ENCODE results near the gene BCAP29. TPM values are rescaled to one million over a fixed set of nuclear protein-coding genes. Genes with fewer than 3 reads are reported as not detected.

Gene BCAP29
- total and polyA plus RNA-seq, 11 donors, result 42.5 to 241 (median 117) TPM

DNA sequence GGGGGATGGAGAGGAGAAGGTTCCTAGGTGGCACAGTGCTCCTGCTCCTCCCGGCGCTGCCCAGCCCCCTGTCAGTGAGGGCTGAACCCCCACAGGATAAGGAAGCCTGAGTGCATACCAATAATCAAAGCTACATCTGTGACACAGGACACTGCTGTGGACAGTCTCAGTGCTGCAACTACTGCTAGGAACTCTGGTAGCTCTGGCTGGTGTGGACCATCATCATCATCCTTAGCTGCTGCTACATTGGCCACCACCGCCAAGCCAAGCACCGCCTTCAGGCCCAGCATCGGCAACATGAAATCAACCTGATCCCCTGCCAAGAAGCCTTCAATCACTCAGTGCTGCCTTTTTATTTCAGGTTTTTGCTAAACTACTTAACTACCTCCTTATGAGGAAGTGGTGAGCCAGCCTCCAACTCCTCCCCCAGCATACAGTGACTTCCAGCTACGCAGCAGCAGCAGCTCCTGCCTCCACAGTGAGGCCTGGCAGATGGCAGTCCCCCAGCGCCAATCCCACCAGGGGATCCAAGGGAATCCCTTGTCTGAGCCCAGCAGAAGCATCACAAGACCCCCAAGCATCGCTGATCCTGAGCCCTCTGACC lies 48.5 kb downstream of the BCAP29 start:
- intact Hi-C loops (cut with DNase I), result no loop called here
- TF ChIP-seq POLR2A (IDR thresholded peaks at IDR 0.05), result no peak
- TF ChIP-seq, protein P1, sequence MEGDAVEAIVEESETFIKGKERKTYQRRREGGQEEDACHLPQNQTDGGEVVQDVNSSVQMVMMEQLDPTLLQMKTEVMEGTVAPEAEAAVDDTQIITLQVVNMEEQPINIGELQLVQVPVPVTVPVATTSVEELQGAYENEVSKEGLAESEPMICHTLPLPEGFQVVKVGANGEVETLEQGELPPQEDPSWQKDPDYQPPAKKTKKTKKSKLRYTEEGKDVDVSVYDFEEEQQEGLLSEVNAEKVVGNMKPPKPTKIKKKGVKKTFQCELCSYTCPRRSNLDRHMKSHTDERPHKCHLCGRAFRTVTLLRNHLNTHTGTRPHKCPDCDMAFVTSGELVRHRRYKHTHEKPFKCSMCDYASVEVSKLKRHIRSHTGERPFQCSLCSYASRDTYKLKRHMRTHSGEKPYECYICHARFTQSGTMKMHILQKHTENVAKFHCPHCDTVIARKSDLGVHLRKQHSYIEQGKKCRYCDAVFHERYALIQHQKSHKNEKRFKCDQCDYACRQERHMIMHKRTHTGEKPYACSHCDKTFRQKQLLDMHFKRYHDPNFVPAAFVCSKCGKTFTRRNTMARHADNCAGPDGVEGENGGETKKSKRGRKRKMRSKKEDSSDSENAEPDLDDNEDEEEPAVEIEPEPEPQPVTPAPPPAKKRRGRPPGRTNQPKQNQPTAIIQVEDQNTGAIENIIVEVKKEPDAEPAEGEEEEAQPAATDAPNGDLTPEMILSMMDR (IDR thresholded peaks at IDR 0.05), result no peak
- 84 to 93% (median 88%) methylated on average over 5 to 8 of the region's 8 CpGs for WGBS, 4 donors
- H3K27me3 ChIP-seq, result no peaks in the 10 kb centered on the region
- H3K4me3 ChIP-seq, result no peak overlapping the region
- H3K27ac ChIP-seq, result no peak overlapping the region
- H3K36me3 ChIP-seq, result peaks cover 0 to 16% (median 9%) of the 10 kb centered on the region in 9 donors
- ATAC-seq (no peak), DNase-seq (no peak)
- no peaks in the 10 kb centered on the region for H3K9me3 ChIP-seq
- no peaks in the 10 kb centered on the region for H3K4me1 ChIP-seq

DNA sequence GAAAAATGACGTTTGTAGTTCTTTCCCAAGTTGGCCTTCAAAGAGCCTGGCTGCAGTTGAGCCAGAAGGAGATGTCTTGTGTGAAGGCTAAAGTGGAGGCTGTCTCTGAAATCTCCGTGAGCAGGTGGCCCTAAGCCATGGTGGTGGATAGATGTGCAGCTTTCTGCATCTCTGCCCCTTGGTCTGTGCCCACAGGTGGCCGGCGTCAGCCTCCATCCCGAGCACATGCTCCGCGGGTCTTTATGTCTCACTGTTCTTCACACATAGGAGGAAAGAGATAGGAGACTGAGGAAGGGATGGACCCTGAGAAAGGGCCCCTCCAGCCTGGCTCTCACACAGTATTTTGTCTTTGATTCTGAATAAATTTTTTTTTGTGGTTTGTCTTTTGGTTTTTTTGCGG lies 50.3 kb downstream of the BCAP29 start:
- peaks cover 0 to 15% (median 0%) of the 10 kb centered on the region in 9 donors for H3K36me3 ChIP-seq
- H3K27me3 ChIP-seq, result no peaks in the 10 kb centered on the region
- DNase-seq (no peak), ATAC-seq (no peak)
- intact Hi-C loops (cut with DNase I), result no loop called here
- WGBS, 4 donors, result 93 to 95% (median 94%) methylated on average over 4 to 8 of the region's 8 CpGs
- H3K4me1 ChIP-seq, result no peaks in the 10 kb centered on the region
- H3K27ac ChIP-seq, result no peak overlapping the region
- H3K9me3 ChIP-seq, result no peaks in the 10 kb centered on the region
- TF ChIP-seq, protein P1 (IDR thresholded peaks at IDR 0.05), result no peak
- no peak for TF ChIP-seq POLR2A (IDR thresholded peaks at IDR 0.05)
- no peak overlapping the region for H3K4me3 ChIP-seq

DNA sequence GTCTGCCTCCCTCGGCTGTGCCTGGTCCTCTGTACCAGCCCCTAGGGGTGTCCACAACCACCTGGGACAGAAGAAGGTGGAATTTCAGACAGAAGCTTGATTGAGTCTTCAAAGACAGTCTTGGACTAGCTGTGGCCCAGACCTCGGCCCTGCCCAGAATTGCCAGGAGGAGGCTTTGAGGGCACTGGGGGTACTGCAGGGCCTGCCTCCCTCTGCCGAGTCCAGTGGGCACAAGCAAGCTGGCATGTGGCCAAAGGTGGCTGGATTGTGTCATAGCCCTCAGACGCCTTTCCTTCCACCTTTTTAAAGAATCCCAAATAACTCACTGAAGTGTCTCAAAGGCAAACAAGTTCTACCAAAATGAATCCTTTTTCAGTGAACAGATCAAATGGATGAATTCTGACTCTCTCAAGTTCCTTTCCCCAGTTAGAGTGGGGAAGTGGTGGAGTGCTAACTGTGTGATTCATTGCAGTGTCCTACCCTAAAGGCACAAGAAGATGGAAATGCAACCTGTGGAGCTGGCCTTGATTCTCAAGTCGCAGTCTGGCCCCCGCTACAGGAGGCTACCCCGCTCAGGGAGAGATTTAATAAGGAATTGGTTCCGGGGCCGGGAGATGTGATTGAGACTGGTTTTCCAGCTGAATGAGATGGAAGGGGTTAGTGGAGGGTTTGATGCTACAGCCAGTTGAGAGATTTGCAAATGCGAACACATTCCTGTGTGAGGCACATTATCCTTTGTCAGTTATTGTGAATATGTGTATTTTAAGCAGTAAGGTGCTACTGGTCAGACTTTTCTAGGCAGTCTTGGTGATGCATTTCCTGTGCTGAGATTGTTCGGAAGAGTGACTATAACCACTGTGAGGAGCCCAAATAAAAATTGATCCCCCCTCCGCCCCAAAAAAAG lies 51.8 kb downstream of the BCAP29 start:
- peaks cover 0 to 15% (median 0%) of the 10 kb centered on the region in 9 donors for H3K36me3 ChIP-seq
- intact Hi-C loops (cut with DNase I), result no loop called here
- H3K27me3 ChIP-seq, result no peaks in the 10 kb centered on the region
- WGBS, 4 donors, result 91 to 95% (median 94%) methylated on average over 12 of the region's 12 CpGs
- no peak overlapping the region for H3K4me3 ChIP-seq
- DNase-seq, result no peak
- no peaks in the 10 kb centered on the region for H3K4me1 ChIP-seq
- no peak overlapping the region for H3K27ac ChIP-seq
- H3K9me3 ChIP-seq, result no peaks in the 10 kb centered on the region
- no peak for ATAC-seq
- no peak for TF ChIP-seq POLR2A (IDR thresholded peaks at IDR 0.05)
- TF ChIP-seq, protein P1 (IDR thresholded peaks at IDR 0.05), result no peak

DNA sequence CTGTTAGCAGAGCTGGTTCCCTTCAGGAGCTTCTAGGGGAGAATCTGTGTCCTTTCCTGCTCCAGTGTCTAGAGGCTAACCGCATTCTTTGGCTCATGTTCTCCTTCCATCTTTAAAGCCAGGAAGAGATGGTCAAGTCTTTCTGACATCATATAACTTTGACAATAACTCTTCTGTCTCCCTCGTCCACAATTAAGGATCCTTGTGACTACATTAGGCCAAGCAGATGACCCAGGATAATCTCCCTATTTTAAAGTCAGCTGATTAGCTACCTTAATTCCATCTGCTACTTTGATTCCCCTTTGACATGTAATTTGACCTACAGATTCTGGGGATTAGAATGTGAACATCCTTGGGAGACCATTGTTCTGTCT lies 52.4 kb downstream of the BCAP29 start:
- TF ChIP-seq, protein P1 (IDR thresholded peaks at IDR 0.05), result no peak
- TF ChIP-seq POLR2A (IDR thresholded peaks at IDR 0.05), result no peak
- peaks cover 0 to 15% (median 0%) of the 10 kb centered on the region in 9 donors for H3K36me3 ChIP-seq
- ATAC-seq (no peak), DNase-seq (no peak)
- whole genome bisulfite sequencing, 4 donors, result 82 to 92% (median 91%) methylated on average over 2 of the region's 2 CpGs
- no peak overlapping the region for H3K4me3 ChIP-seq
- intact Hi-C loops (cut with DNase I), result no loop called here
- no peaks in the 10 kb centered on the region for H3K4me1 ChIP-seq
- H3K27ac ChIP-seq, result no peak overlapping the region
- H3K27me3 ChIP-seq, result no peaks in the 10 kb centered on the region
- H3K9me3 ChIP-seq, result no peaks in the 10 kb centered on the region

Measured in heart left ventricle (tissue), 16 donors.